Measurements from ENCODE around the gene SH2D6.

SH2D6 gene

GRCh38 chr2:85485815-85486214, 67.3 kb downstream of the SH2D6 start:
- TF ChIP-seq POLR2AphosphoS5 (IDR thresholded peaks at IDR 0.05; ENCODE audit: low read depth, low read length): no peak
- TF ChIP-seq FOXP2 (optimal IDR thresholded peaks at IDR 0.05; ENCODE audit: borderline replicate concordance, extremely low read depth, extremely low read length, insufficient read depth): no peak
- TF ChIP-seq SIN3A (IDR thresholded peaks at IDR 0.05; ENCODE audit: borderline replicate concordance, insufficient read depth, low read length): no peak
- TF ChIP-seq TAF1 (IDR thresholded peaks at IDR 0.05; ENCODE audit: borderline replicate concordance, insufficient read depth, low read length): no peak
- TF ChIP-seq REST (IDR thresholded peaks at IDR 0.05; ENCODE audit: insufficient read depth in 1 of 2, low read depth in 2 of 2, low read length in 2 of 2): no peak

All from PFSK-1 (cell line).